HEK293T (cell line): Measurements from ENCODE around the gene RFC4.

Experiments used
- FOXA1 ChIP-seq: fragments of 450-650 bp; IDR thresholded peaks from 2 replicates; pipeline ENCODE4 v1.6.1; 2016; ENCODE audit warnings: mild to moderate bottlenecking
- FOXK2 ChIP-seq: fragments of 450-650 bp; IDR thresholded peaks from 2 replicates; pipeline ENCODE4 v1.6.1; 2016; ENCODE audit warnings: mild to moderate bottlenecking
- FOXM1 ChIP-seq: fragments of 450-650 bp; IDR thresholded peaks from 2 replicates; pipeline ENCODE4 v1.6.1; 2017; ENCODE audit warnings: mild to moderate bottlenecking, borderline replicate concordance
- HDGF ChIP-seq: fragments of 450-650 bp; IDR thresholded peaks from 2 replicates; pipeline ENCODE4 v1.6.1; 2017; ENCODE audit warnings: antibody characterized with exemption, borderline replicate concordance
- TARDBP ChIP-seq: fragments of 450-650 bp; IDR thresholded peaks from 2 replicates; pipeline ENCODE4 v1.6.1; 2016

GRCh38 chr3:186844908-186845307 lies 38.6 kb upstream of the RFC4 start:
- TF ChIP-seq HDGF (no peak), FOXK2 (no peak), FOXM1 (no peak), TARDBP (no peak), FOXA1 (no peak)
